Measurements from ENCODE around the gene METTL22. TPM values are rescaled to one million over a fixed set of nuclear protein-coding genes. Genes with fewer than 3 reads are reported as not detected.
A peak's percentile ranks its signal among the peaks of the same experiment; 100 is the strongest.

The METTL22 gene
- total RNA-seq, 2 experiments from 2014 or later, result 28.7 to 30.2 TPM

GRCh38 chr16:8611122-8611521 is 10.4 kb upstream of the METTL22 start:
- H3K27ac Mint-ChIP-seq, result no peak overlapping the region
- CTCF ChIA-PET, result no interaction called here
- POLR2A ChIA-PET, result no interaction called here
- no peak overlapping the region for H3K4me3 Mint-ChIP-seq
- peaks cover 7% of the 10 kb centered on the region for H3K27me3 Mint-ChIP-seq
- H3K36me3 Mint-ChIP-seq (ENCODE audit: low read depth), result no peaks in the 10 kb centered on the region
- H3K9me3 Mint-ChIP-seq, result no peaks in the 10 kb centered on the region
- H3K4me1 Mint-ChIP-seq, result no peaks in the 10 kb centered on the region
- no peak for DNase-seq

DNA sequence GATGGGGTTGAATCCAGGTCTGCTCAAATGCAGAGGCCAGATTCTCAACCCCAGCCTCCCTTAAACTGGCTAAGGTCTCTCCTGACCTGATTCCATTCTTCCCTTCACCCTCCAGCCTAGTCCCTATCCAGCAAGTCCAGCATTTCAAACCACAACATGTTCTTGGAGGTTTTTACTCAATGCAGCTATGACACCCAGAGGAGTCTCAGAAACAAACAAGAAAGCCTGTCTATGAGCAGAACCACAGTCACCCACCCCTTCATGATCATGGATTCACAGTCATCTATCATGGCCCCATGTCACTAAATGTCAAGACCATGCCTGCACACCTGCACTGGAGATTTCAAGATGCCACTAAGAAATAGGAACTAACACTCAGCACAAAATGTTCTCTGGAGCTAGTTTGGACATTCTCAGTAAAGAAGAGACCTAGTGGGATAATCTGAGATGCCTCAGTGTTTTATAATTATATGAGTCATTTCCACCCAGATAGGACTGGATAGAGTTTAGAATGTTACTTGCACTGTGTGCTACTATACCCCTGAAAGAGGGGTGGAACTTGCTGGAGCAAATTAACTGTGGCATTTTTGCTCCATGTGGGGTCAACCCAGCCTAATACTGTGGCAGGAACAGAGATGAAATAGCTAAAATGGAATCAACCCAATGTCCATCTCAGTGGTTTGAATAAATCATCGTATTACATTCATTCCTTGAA is 9.5 kb upstream of the METTL22 start:
- H3K4me3 Mint-ChIP-seq, result no peak overlapping the region
- no peaks in the 10 kb centered on the region for H3K4me1 Mint-ChIP-seq
- H3K27ac Mint-ChIP-seq, result no peak overlapping the region
- POLR2A ChIA-PET, result no interaction called here
- H3K27me3 Mint-ChIP-seq, result peaks cover 6% of the 10 kb centered on the region
- no peaks in the 10 kb centered on the region for H3K36me3 Mint-ChIP-seq (ENCODE audit: low read depth)
- no peak for DNase-seq
- CTCF ChIA-PET, result interaction anchor here (1.2 kb wide), 1 partner anchor 13 kb away, joined by 3 read pairs; no protein-coding TSS in a partner anchor
- no peaks in the 10 kb centered on the region for H3K9me3 Mint-ChIP-seq

DNA sequence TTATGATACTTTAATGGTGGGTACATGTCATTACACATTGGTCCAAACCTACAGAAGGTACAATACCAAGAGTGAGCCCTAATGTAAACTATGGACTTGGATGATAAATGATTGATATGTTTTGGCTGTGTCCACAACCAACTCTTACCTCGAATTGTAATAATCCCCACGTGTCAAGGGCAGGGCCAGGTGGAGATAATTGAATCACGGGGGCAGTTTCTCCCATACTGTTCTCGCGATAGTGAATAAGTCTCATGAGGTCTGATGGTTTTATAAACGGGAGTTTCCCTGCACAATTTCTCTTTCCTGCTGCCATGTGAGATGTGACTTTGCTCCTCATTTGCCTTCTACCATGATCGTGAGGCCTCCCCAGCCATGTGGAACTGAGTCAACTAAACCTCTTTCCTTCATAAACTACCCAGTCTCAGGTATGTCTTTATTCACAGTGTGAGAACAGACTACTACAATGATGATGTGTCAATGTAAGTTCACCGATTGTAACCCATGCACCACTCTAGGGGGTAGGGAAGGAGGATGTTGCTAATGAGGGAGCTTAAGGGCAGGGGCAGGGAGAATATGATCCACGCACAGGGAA is 7.0 kb upstream of the METTL22 start:
- DNase-seq, result no peak
- peaks cover 21% of the 10 kb centered on the region for H3K27me3 Mint-ChIP-seq
- no peak overlapping the region for H3K4me3 Mint-ChIP-seq
- H3K27ac Mint-ChIP-seq, result no peak overlapping the region
- H3K4me1 Mint-ChIP-seq, result no peaks in the 10 kb centered on the region
- ChIA-PET CTCF (no interaction called here), POLR2A (no interaction called here)
- H3K9me3 Mint-ChIP-seq, result no peaks in the 10 kb centered on the region
- no peaks in the 10 kb centered on the region for H3K36me3 Mint-ChIP-seq (ENCODE audit: low read depth)

DNA sequence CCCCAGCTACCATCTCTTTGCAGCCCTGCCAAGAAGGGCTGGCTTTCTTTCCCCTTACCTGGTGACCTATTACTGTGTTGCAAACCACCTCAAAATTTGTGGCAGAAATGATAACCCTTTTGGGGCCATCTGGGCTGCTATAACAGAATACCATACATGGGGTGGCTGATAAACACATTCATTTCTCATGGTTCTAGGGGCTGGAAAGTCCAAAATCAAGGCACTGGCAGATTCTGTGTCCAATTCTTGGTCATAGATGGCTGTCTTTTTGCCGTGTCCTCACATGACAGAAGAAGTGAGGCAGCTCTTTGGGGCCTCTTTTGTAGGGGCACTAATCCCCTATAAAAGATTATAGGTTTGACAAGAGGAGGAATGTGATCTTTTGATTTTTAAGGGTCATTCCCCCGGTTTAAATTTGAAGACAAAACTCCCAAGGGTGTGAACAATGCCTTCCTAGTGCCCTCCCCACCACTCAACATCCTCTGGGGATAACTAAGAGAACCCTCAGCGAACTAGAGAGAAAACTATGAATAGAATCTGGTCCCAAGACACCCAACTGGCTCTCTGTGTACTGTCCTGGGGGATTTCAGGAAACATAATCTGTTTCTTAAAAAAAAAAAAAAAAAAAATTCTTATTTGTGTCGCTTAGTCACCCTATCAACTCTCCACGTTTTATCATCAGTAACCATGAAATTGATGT is 1.7 kb upstream of the METTL22 start:
- Mint-ChIP-seq H3K36me3 (ENCODE audit: low read depth) (peaks cover under 1% of the 10 kb centered on the region), H3K4me3 (no peak overlapping the region), H3K27ac (no peak overlapping the region), H3K4me1 (peaks cover 17% of the 10 kb centered on the region), H3K27me3 (peaks cover 22% of the 10 kb centered on the region), H3K9me3 (no peaks in the 10 kb centered on the region)
- DNase-seq, result no peak
- POLR2A ChIA-PET, result no interaction called here
- CTCF ChIA-PET, result no interaction called here

GRCh38 chr16:8620535-8620934 is 963 bp upstream of the METTL22 start:
- CTCF ChIA-PET, result no interaction called here
- peak overlapping the region; percentile 97 for H3K4me3 Mint-ChIP-seq
- no peak for DNase-seq
- H3K4me1 Mint-ChIP-seq, result peaks cover 19% of the 10 kb centered on the region
- POLR2A ChIA-PET, result no interaction called here
- peaks cover 4% of the 10 kb centered on the region for H3K36me3 Mint-ChIP-seq (ENCODE audit: low read depth)
- H3K27ac Mint-ChIP-seq, result peak overlapping the region; percentile 92
- no peaks in the 10 kb centered on the region for H3K9me3 Mint-ChIP-seq
- peaks cover 20% of the 10 kb centered on the region for H3K27me3 Mint-ChIP-seq

- Mint-ChIP-seq H3K4me3 (peak overlapping the region; percentile 97), H3K27me3 (peaks cover 20% of the 10 kb centered on the region), H3K27ac (peak overlapping the region; percentile 92), H3K36me3 (ENCODE audit: low read depth) (peaks cover 10% of the 10 kb centered on the region), H3K9me3 (no peaks in the 10 kb centered on the region), H3K4me1 (peaks cover 19% of the 10 kb centered on the region)
- POLR2A ChIA-PET, result no interaction called here
- no peak for DNase-seq
- CTCF ChIA-PET, result interaction anchor here (0.6 kb wide), 1 partner anchor 25 kb away, joined by 3 read pairs; no protein-coding TSS in a partner anchor
Observed at GRCh38 chr16:8621222-8621571, 301 bp upstream of the METTL22 start.

- Mint-ChIP-seq H3K4me3 (peak overlapping the region; percentile 97), H3K36me3 (ENCODE audit: low read depth) (peaks cover 15% of the 10 kb centered on the region), H3K27ac (peak overlapping the region; percentile 92), H3K9me3 (no peaks in the 10 kb centered on the region), H3K4me1 (peaks cover 23% of the 10 kb centered on the region), H3K27me3 (peaks cover 20% of the 10 kb centered on the region)
- CTCF ChIA-PET, result no interaction called here
- no peak for DNase-seq
- POLR2A ChIA-PET, result no interaction called here
Observed at GRCh38 chr16:8622315-8622656, 788 bp downstream of the METTL22 start.

GRCh38 chr16:8623634-8624033 is 2.1 kb downstream of the METTL22 start:
- no peak overlapping the region for H3K4me3 Mint-ChIP-seq
- ChIA-PET POLR2A (no interaction called here), CTCF (no interaction called here)
- no peak overlapping the region for H3K27ac Mint-ChIP-seq
- peaks cover 27% of the 10 kb centered on the region for H3K36me3 Mint-ChIP-seq (ENCODE audit: low read depth)
- no peaks in the 10 kb centered on the region for H3K9me3 Mint-ChIP-seq
- peaks cover 28% of the 10 kb centered on the region for H3K4me1 Mint-ChIP-seq
- no peak for DNase-seq
- H3K27me3 Mint-ChIP-seq, result peaks cover 13% of the 10 kb centered on the region

- H3K4me1 Mint-ChIP-seq, result peaks cover 28% of the 10 kb centered on the region
- no peak for DNase-seq
- no peaks in the 10 kb centered on the region for H3K27me3 Mint-ChIP-seq
- H3K27ac Mint-ChIP-seq, result no peak overlapping the region
- ChIA-PET POLR2A (no interaction called here), CTCF (interaction anchor here (1.3 to 1.5 kb wide), 2 partner anchors 19 to 245 kb away, joined by 3 to 9 read pairs; no protein-coding TSS in a partner anchor)
- H3K4me3 Mint-ChIP-seq, result no peak overlapping the region
- H3K9me3 Mint-ChIP-seq, result no peaks in the 10 kb centered on the region
- H3K36me3 Mint-ChIP-seq (ENCODE audit: low read depth), result peaks cover 38% of the 10 kb centered on the region
Observed at GRCh38 chr16:8625491-8626087, 4.1 kb downstream of the METTL22 start.

DNA sequence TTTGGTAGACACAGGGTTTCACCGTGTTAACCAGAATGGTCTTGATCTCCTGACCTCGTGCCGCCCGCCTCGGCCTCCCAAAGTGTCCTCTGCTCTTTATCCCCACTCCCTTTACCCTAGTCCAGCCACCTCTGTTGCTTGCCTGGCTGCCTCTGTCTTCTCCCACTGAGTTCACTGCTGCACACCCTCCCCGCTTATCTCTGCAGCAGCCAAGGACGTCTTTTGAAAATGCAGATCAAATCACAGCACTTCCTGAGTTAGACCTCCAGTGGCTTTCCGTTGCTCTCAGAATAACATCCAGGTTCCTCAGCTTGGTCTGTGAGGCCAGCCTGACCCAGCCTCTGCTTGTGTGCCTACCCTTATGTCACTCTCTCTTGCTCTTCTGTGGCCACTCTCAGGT is 5.4 kb downstream of the METTL22 start:
- H3K27me3 Mint-ChIP-seq, result no peaks in the 10 kb centered on the region

GRCh38 chr16:8627456-8627855 is 6.0 kb downstream of the METTL22 start:
- Mint-ChIP-seq H3K27me3 (no peaks in the 10 kb centered on the region), H3K27ac (no peak overlapping the region), H3K4me1 (peaks cover 23% of the 10 kb centered on the region), H3K4me3 (no peak overlapping the region), H3K9me3 (no peaks in the 10 kb centered on the region), H3K36me3 (ENCODE audit: low read depth) (peaks cover 42% of the 10 kb centered on the region)
- DNase-seq, result no peak
- ChIA-PET CTCF (interaction anchor here (1.0 to 1.5 kb wide), 2 partner anchors 16 to 241 kb away, joined by 3 read pairs; partner anchors contain the start of gene CARHSP1), POLR2A (no interaction called here)

More for the DNA sequence above, 5.4 kb downstream of the METTL22 start:
- H3K36me3 Mint-ChIP-seq (ENCODE audit: low read depth), result peaks cover 39% of the 10 kb centered on the region
- H3K4me3 Mint-ChIP-seq, result no peak overlapping the region
- H3K4me1 Mint-ChIP-seq, result peaks cover 27% of the 10 kb centered on the region
- H3K27ac Mint-ChIP-seq, result no peak overlapping the region
- no peaks in the 10 kb centered on the region for H3K9me3 Mint-ChIP-seq
- ChIA-PET CTCF (interaction anchor here (1.3 kb wide), 1 partner anchor 244 kb away, joined by 9 read pairs; no protein-coding TSS in a partner anchor), POLR2A (no interaction called here)
- DNase-seq, result no peak

DNA sequence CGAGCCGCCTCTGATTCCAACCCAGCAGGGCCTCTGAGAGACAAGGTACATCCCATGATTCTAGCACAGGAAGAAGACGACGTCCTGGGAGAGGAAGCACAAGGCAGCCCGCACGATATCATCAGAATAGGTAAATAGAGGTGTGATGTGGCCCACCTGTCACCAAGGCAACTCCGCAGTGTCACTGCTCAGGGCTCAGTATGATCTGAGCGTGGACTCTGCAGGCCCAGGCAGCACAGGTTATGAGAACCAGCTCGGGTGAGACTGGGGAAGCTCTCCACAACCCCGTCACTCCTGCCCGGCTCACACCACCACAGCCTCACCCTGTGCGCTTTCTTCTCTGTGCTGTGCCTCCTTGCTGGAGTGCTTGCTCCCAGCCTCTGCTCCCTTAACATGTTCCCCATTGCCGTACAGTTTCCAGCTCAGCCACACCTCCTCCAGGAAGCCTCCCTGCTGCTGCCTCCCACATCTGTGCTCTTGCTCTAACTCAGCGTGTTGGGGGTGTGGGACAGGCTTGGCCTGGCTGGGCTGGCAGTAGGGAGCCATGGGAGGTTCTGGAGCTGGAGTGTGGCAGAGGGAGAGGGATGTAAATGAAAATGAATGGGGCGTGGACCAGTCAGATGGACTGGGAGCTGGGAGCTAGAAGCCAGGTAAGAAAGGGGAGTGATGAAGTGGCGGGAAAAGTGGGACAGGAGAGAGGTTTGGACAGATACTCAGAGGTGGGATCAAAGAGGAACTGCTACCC is 7.7 kb downstream of the METTL22 start:
- peaks cover 12% of the 10 kb centered on the region for H3K4me1 Mint-ChIP-seq
- peaks cover 47% of the 10 kb centered on the region for H3K36me3 Mint-ChIP-seq (ENCODE audit: low read depth)
- ChIA-PET POLR2A (no interaction called here), CTCF (no interaction called here)
- no peaks in the 10 kb centered on the region for H3K27me3 Mint-ChIP-seq
- no peak overlapping the region for H3K4me3 Mint-ChIP-seq
- H3K27ac Mint-ChIP-seq, result peak overlapping the region; percentile 15
- DNase-seq, result no peak
- H3K9me3 Mint-ChIP-seq, result no peaks in the 10 kb centered on the region

All from activated CD4-positive, alpha-beta T cell treated with anti-CD3 and anti-CD28 coated beads, Interleukin-2, amount 10 ng/mL, durations not matched to agents 7 days and 5 days (primary cell).